SK-N-SH (cell line): ENCODE data around the gene TPST2. TPM values are rescaled to one million over a fixed set of nuclear protein-coding genes. Genes with fewer than 3 reads are reported as not detected.

Experiments used
- CTCF ChIA-PET: fragments of 300-600, 350-600 bp; formaldehyde crosslinking; extraction: SDS; loops from one replicate; lab custom pipeline; 2021; lab: Yijun Ruan, JAX
- POLR2A ChIA-PET: fragments of 350-600 bp; sonication (Branson Sonifier 250); formaldehyde crosslinking; extraction: SDS; loops from one replicate; lab custom pipeline; 2020; ENCODE audit warnings: antibody characterized with exemption, inconsistent platforms; lab: Yijun Ruan, JAX
- DNase-seq: peaks from one replicate; pipeline ENCODE4 v3.0.0; 2012
- H2AFZ ChIP-seq: fragments of 200-600 bp; sonication (generic); 2 replicates; pipeline ENCODE4 v1.8.1; 2016; ENCODE audit warnings: antibody characterized with exemption, mild to moderate bottlenecking, low read depth
- H3F3A ChIP-seq: fragments of 200-600 bp; sonication (generic); replicated peaks from 2 replicates; pipeline ENCODE3; 2016; ENCODE audit warnings: antibody characterized with exemption, mild to moderate bottlenecking; ENCODE audit not compliant: insufficient read depth
- H3K27ac ChIP-seq, 2 experiments: fragments of 200-500 bp in 1 of 2; fragments of 200-600 bp in 1 of 2; sonication (Bioruptor generic) in 1 of 2; sonication (generic), shearing (Covaris generic) in 1 of 2; 2 replicates each; pipeline versions ENCODE4 v1.5.1 to v1.6.1; 2014 to 2016; ENCODE audit warnings: low read depth in 2 of 2, inconsistent platforms in 1 of 2, low read length in 1 of 2, mild to moderate bottlenecking in 1 of 2, mixed read lengths in 1 of 2
- H3K27me3 ChIP-seq: fragments of 200-600 bp; sonication (generic), shearing (Covaris generic); 2 replicates; pipeline ENCODE4 v1.6.1; 2016; ENCODE audit warnings: mixed run types; ENCODE audit not compliant: insufficient read depth
- H3K36me3 ChIP-seq, 2 experiments: fragments of 200-500 bp in 1 of 2; fragments of 200-600 bp in 1 of 2; sonication (Bioruptor generic) in 1 of 2; sonication (generic) in 1 of 2; replicated peaks in 1 of 2; 2 replicates each; pipeline versions ENCODE3 to v1.5.1; 2014 to 2016; ENCODE audit warnings: low read length in 1 of 2, mild to moderate bottlenecking in 1 of 2; ENCODE audit not compliant: insufficient read depth in 2 of 2, control insufficient read depth in 1 of 2
- H3K4me1 ChIP-seq, 2 experiments: fragments of 200-500 bp in 1 of 2; fragments of 200-600 bp in 1 of 2; sonication (Bioruptor generic) in 1 of 2; sonication (generic), shearing (Covaris generic) in 1 of 2; 2 replicates each; pipeline versions ENCODE4 v1.5.1 to v1.6.1; 2014 to 2016; ENCODE audit warnings: low read depth in 1 of 2, low read length in 1 of 2, mixed run types in 1 of 2; ENCODE audit not compliant: insufficient read depth in 2 of 2, control insufficient read depth in 1 of 2
- H3K4me2 ChIP-seq: fragments of 200-600 bp; sonication (generic), shearing (Covaris generic); 2 replicates; pipeline ENCODE4 v1.6.1; 2017; ENCODE audit warnings: mixed run types
- H3K4me3 ChIP-seq, 2 experiments: fragments of 200-500 bp in 1 of 2; fragments of 200-600 bp in 1 of 2; sonication (Bioruptor generic) in 1 of 2; sonication (generic), shearing (Covaris generic) in 1 of 2; 2 replicates each; pipeline versions ENCODE4 v1.5.1 to v1.8.1; 2014 to 2016; ENCODE audit warnings: low read depth in 2 of 2, inconsistent platforms in 1 of 2, low read length in 1 of 2, mild to moderate bottlenecking in 1 of 2, mixed read lengths in 1 of 2, moderate library complexity in 1 of 2
- H3K79me2 ChIP-seq: fragments of 200-600 bp; sonication (generic); 2 replicates; pipeline ENCODE4 v1.8.1; 2017; ENCODE audit warnings: mild to moderate bottlenecking; ENCODE audit not compliant: insufficient read depth
- H3K9ac ChIP-seq: fragments of 200-600 bp; sonication (generic); 2 replicates; pipeline ENCODE4 v1.6.1; 2017; ENCODE audit warnings: mixed run types
- H3K9me2 ChIP-seq: fragments of 200-600 bp; sonication (generic); 2 replicates; pipeline ENCODE4 v1.6.1; 2017; ENCODE audit warnings: mixed run types
- H3K9me3 ChIP-seq: fragments of 200-600 bp; sonication (generic); 2 replicates; pipeline ENCODE4 v1.6.1; 2017; ENCODE audit warnings: mixed run types, mild to moderate bottlenecking, moderate library complexity
- H4K20me1 ChIP-seq: fragments of 200-600 bp; sonication (generic); 2 replicates; pipeline ENCODE4 v1.6.1; 2017; ENCODE audit warnings: mild to moderate bottlenecking, mixed run types; ENCODE audit not compliant: insufficient read depth
- CHD2 ChIP-seq: fragments of 150-350 bp; IDR thresholded peaks from 2 replicates; pipeline ENCODE4 v1.6.1; 2018; ENCODE audit warnings: low read length; ENCODE audit not compliant: partially characterized antibody
- ELF1 ChIP-seq: IDR thresholded peaks from 2 replicates; pipeline ENCODE4 v1.4.0; 2012
- GABPA ChIP-seq: IDR thresholded peaks from 2 replicates; pipeline ENCODE4 v1.4.0; 2012; ENCODE audit warnings: low read depth, mild to moderate bottlenecking
- JUND ChIP-seq: IDR thresholded peaks from 2 replicates; pipeline ENCODE4 v1.4.0; 2012
- MAX ChIP-seq: IDR thresholded peaks from 2 replicates; pipeline ENCODE4 v1.4.0; 2012; ENCODE audit warnings: low read depth
- MXI1 ChIP-seq: IDR thresholded peaks from 2 replicates; pipeline ENCODE4 v1.6.1; 2012; ENCODE audit warnings: mild to moderate bottlenecking, low read depth, low read length, improper control_type of control experiment
- NFIC ChIP-seq: IDR thresholded peaks from 2 replicates; pipeline ENCODE4 v1.4.0; 2012; ENCODE audit warnings: borderline replicate concordance
- NRF1 ChIP-seq: IDR thresholded peaks from 2 replicates; pipeline ENCODE4 v1.6.1; 2012; ENCODE audit warnings: low read depth, mild to moderate bottlenecking, low read length
- PBX3 ChIP-seq: IDR thresholded peaks from 2 replicates; pipeline ENCODE4; 2012
- POLR2AphosphoS5 ChIP-seq: IDR thresholded peaks from 2 replicates; pipeline ENCODE4 v1.6.1; 2012; ENCODE audit warnings: low read depth, low read length
- RAD21 ChIP-seq: IDR thresholded peaks from 2 replicates; pipeline ENCODE4 v1.6.1; 2012; ENCODE audit warnings: mild to moderate bottlenecking, low read length
- RFX5 ChIP-seq: IDR thresholded peaks from 2 replicates; pipeline ENCODE4 v1.6.1; 2012; ENCODE audit warnings: mild to moderate bottlenecking, improper control_type of control experiment, low read length
- RXRA ChIP-seq: IDR thresholded peaks from 2 replicates; pipeline ENCODE4 v1.4.0; 2012; ENCODE audit warnings: low read depth, mild to moderate bottlenecking, borderline replicate concordance
- SIN3A ChIP-seq: IDR thresholded peaks from 2 replicates; pipeline ENCODE4 v1.6.1; 2012; ENCODE audit warnings: low read depth, mild to moderate bottlenecking, low read length, moderate library complexity, borderline replicate concordance
- SMC3 ChIP-seq: IDR thresholded peaks from 2 replicates; pipeline ENCODE4 v1.6.1; 2012; ENCODE audit warnings: low read depth, low read length, improper control_type of control experiment
- USF2 ChIP-seq: fragments of 150-350 bp; IDR thresholded peaks from 2 replicates; pipeline ENCODE4 v1.6.1; 2017; ENCODE audit warnings: antibody characterized with exemption, low read length, low read depth, borderline replicate concordance
- YY1 ChIP-seq: IDR thresholded peaks from 2 replicates; pipeline ENCODE4 v1.4.0; 2012; ENCODE audit warnings: low read depth, mild to moderate bottlenecking
- WGBS: methylation state at CpG from one replicate; pipeline ENCODE4 v1.1.6; 2017; ENCODE audit warnings: low lambda C conversion rate; 5-methylcytosine and 5-hydroxymethylcytosine counted together
- polyA plus RNA-seq, 3 experiments: library from polyadenylated mRNA; depleted of rRNA; stranded (reverse); fragments of >200 nt; gene quantifications; 2 replicates each; pipeline ENCODE4 v1.2.3, GENCODE V29; 2012
- TF ChIP-seq, protein P1 (sequence below): fragments of 200-600 bp; sonication (generic); IDR thresholded peaks from 2 replicates; pipeline ENCODE4 v1.6.1; 2017; ENCODE audit warnings: antibody characterized with exemption, mild to moderate bottlenecking, moderate library complexity
- TF ChIP-seq, protein P2 (sequence below): IDR thresholded peaks from 2 replicates; pipeline ENCODE4 v1.4.0; 2012; ENCODE audit warnings: low read depth, borderline replicate concordance

The TPST2 gene
- polyA plus RNA-seq, 1 of the 3 experiments (the other 2 are of a cell fraction) = 58.4 TPM

- no peak overlapping the region for H3K27ac ChIP-seq
- ChIA-PET POLR2A (no interaction called here), CTCF (interaction anchor here (1.0 kb wide), 1 partner anchor 14 kb away, joined by 3 read pairs; no protein-coding TSS in a partner anchor)
- no peak overlapping the region for H3K9ac ChIP-seq
- H3F3A ChIP-seq = peaks cover 7% of the 10 kb centered on the region
- H3K4me2 ChIP-seq = no peak overlapping the region
- peaks cover 40% of the 10 kb centered on the region; the same call in 1 of the 2 replicates for H3K79me2 ChIP-seq
- 61% methylated on average over 3 of the region's 3 CpGs for WGBS
- H3K4me3 ChIP-seq = no peak overlapping the region
- peaks cover 21 to 49% of the 10 kb centered on the region in 2 experiments for H3K36me3 ChIP-seq
- no peak overlapping the region for H2AFZ ChIP-seq
- peaks cover 0 to 11% of the 10 kb centered on the region in 2 experiments; a peak in 2 of 4 replicates for H3K4me1 ChIP-seq
- no peak for TF ChIP-seq USF2
- TF ChIP-seq, protein P1, sequence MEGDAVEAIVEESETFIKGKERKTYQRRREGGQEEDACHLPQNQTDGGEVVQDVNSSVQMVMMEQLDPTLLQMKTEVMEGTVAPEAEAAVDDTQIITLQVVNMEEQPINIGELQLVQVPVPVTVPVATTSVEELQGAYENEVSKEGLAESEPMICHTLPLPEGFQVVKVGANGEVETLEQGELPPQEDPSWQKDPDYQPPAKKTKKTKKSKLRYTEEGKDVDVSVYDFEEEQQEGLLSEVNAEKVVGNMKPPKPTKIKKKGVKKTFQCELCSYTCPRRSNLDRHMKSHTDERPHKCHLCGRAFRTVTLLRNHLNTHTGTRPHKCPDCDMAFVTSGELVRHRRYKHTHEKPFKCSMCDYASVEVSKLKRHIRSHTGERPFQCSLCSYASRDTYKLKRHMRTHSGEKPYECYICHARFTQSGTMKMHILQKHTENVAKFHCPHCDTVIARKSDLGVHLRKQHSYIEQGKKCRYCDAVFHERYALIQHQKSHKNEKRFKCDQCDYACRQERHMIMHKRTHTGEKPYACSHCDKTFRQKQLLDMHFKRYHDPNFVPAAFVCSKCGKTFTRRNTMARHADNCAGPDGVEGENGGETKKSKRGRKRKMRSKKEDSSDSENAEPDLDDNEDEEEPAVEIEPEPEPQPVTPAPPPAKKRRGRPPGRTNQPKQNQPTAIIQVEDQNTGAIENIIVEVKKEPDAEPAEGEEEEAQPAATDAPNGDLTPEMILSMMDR = no peak
- TF ChIP-seq RAD21 = no peak
- TF ChIP-seq POLR2AphosphoS5 = no peak
- TF ChIP-seq ELF1 = no peak
- no peak for TF ChIP-seq CHD2
- TF ChIP-seq SMC3 = no peak
- TF ChIP-seq SIN3A = no peak
- no peak for TF ChIP-seq MAX
- no peak for TF ChIP-seq RXRA
- TF ChIP-seq PBX3 = no peak
- TF ChIP-seq GABPA = no peak
- no peak for TF ChIP-seq NRF1
- TF ChIP-seq RFX5 = no peak
- TF ChIP-seq NFIC = no peak
- TF ChIP-seq MXI1 = no peak
- TF ChIP-seq YY1 = no peak
- no peak for TF ChIP-seq JUND
- TF ChIP-seq, protein P2, sequence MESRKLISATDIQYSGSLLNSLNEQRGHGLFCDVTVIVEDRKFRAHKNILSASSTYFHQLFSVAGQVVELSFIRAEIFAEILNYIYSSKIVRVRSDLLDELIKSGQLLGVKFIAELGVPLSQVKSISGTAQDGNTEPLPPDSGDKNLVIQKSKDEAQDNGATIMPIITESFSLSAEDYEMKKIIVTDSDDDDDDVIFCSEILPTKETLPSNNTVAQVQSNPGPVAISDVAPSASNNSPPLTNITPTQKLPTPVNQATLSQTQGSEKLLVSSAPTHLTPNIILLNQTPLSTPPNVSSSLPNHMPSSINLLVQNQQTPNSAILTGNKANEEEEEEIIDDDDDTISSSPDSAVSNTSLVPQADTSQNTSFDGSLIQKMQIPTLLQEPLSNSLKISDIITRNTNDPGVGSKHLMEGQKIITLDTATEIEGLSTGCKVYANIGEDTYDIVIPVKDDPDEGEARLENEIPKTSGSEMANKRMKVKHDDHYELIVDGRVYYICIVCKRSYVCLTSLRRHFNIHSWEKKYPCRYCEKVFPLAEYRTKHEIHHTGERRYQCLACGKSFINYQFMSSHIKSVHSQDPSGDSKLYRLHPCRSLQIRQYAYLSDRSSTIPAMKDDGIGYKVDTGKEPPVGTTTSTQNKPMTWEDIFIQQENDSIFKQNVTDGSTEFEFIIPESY = no peak
- no peaks in the 10 kb centered on the region for H3K27me3 ChIP-seq
- no peaks in the 10 kb centered on the region for H4K20me1 ChIP-seq
- no peak for DNase-seq
- no peaks in the 10 kb centered on the region for H3K9me3 ChIP-seq
- H3K9me2 ChIP-seq = no peaks in the 10 kb centered on the region
Measured at GRCh38 chr22:26487996-26488395, 101.9 kb downstream of the TPST2 start.
